ENCODE data around the gene WDR72.
"Not testable (repeated sequence)": the region's sequence is repeated elsewhere in the genome, so short reads cannot be mapped to it uniquely, and the experiment has no call there.

WDR72 gene

GRCh38 chr15:53709821-53710220 is 49.6 kb downstream of the WDR72 start:
- no peak for DNase-seq (ENCODE audit: low spot score)

DNA sequence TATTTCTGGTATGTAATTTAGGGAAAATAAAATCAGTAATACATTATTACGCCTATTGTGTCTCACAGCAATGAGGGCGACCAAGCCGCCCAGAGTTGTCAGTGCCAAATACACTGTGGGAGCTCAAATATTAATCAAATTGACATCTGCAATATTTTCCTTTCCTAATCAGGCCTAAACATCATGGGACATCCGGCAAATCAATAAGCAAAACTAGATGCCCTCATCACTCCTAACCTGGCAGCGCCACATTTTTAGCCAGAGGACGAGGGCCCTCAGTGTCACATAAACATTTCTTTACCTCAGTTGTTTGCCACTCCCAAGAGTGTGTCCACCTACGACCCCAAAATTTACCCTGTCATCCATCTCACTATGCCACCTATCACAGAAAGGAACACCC is 64.1 kb downstream of the WDR72 start:
- no peak for DNase-seq (ENCODE audit: low spot score)

GRCh38 chr15:53694476-53694874 is 65.0 kb downstream of the WDR72 start:
- DNase-seq (ENCODE audit: low spot score), result no peak

- no peak for DNase-seq (ENCODE audit: low spot score)
Observed at GRCh38 chr15:53693729-53694475, 65.6 kb downstream of the WDR72 start.

- not testable (repeated sequence) for DNase-seq (ENCODE audit: low spot score)
Observed at GRCh38 chr15:53684162-53684561, 75.3 kb downstream of the WDR72 start.

DNA sequence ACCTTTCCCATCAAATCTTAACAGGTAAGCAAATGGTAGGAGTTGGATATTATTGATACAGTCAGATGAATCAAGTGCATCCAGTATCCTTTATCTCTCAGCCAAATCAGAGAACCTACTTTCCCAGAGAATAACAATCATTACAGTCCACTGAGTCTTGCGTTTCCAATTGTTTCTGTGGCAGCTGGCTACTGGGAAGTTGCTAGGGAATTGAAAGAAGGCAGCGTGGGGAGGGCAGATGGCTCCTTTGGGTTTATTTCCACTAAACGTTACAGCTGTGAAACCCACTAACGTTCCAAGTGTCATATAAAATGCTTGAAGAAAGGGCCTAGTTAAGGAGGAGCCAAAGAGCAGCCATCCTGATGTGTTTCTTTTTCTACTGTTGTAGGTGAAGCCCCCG is 78.4 kb downstream of the WDR72 start:
- DNase-seq (ENCODE audit: low spot score), result no peak

DNA sequence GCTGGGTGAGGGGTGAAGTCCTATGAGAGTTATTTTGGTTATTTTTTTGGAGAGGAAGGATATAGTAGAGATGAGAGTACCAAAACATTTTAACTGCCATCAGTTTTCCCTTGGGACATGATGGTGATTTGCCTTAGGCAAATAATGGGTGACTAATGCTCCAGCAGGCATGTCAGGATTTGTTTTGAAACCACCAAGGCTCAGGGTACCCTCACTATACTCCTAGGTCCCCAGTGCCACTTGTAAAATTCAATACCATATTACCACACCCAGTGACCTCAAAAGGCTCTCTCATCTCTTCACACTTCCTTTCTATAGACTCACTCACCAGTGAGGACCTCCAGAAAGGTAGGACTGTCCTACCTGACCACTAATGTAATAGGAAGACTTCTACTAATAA is 83.6 kb downstream of the WDR72 start:
- no peak for DNase-seq (ENCODE audit: low spot score)

- no peak for DNase-seq (ENCODE audit: low spot score)
Observed at GRCh38 chr15:53671545-53671944, 87.9 kb downstream of the WDR72 start.

GRCh38 chr15:53670701-53671100 is 88.8 kb downstream of the WDR72 start:
- no peak for DNase-seq (ENCODE audit: low spot score)

DNA sequence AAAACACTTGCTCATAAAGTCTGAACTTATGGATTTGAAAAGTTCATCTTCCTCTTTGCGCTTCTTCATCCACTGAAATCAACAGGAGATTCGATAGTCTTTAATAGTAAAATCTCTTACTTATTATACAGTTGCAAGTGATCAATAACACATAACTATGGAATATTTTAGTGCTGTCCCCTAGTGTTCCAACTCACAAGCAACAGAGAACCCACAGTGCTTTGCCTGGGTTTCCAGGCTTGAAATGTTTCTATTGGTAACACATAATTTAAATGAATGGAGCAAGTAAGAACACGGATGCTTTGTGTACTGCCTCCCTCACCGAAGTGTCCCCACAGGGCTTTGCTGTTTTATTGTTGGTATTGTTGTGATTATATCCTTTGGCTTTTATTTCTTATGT is 93.5 kb downstream of the WDR72 start:
- DNase-seq (ENCODE audit: low spot score), result no peak

DNA sequence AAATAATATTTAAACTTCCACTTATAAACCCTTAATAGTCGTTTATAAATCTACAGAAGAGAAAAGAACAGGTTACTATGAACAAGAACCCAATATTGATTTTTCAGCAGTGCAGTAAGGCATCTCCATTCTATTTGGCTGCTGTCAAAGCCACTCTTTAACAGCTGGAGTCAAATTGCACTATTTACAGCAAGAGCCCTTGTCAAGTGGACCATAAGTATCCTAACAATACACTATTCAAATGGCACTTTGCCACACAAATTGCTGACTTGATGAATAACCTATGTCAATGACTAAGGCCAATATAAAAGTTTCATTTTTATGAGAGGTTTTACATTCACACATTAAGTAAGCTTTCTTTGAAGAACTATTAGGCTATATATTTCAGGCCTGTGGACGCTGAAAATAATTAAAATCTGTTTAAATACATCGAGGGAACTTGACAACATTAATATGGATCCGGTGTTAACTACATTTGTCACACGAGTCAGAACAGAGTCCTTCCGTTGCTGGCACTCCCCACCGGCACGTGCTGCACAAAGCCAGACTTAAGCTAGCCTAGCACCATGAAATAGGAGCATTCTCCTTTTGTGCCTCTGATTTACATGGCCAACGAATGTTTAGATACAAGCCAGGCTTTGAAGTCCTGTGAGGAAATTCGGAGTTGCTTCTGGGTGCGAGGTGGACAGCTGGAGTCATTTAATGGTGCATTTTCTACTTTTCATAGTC is 100.5 kb downstream of the WDR72 start:
- DNase-seq (ENCODE audit: low spot score), result no peak

- DNase-seq (ENCODE audit: low spot score), result no peak
Observed at GRCh38 chr15:53658255-53658654, 101.2 kb downstream of the WDR72 start.

- DNase-seq (ENCODE audit: low spot score), result no peak
Observed at GRCh38 chr15:53648934-53649333, 110.5 kb downstream of the WDR72 start.

- DNase-seq (ENCODE audit: low spot score), result no peak
Observed at GRCh38 chr15:53644660-53645059, 114.8 kb downstream of the WDR72 start.

- DNase-seq (ENCODE audit: low spot score), result no peak
Observed at GRCh38 chr15:53634517-53635106, 124.9 kb downstream of the WDR72 start.

DNA sequence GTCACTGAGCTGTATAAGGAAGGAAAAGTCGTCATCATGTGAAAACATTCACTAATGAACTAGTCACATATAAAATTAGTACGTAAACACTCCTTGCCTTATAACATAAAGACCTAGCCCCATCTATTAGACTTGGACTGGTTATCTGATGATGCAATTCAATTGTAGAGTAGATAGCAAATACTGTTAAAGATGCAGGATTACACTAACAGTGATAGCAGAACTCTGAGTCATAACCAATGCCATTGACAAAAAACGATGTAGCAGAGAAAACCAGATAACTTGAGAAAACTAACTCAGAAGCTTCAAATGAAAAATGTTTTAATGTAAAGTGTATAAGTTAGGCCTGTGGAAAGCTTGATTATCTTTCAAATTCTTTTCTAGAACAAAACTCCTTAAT is 132.2 kb downstream of the WDR72 start:
- no peak for DNase-seq (ENCODE audit: low spot score)

DNA sequence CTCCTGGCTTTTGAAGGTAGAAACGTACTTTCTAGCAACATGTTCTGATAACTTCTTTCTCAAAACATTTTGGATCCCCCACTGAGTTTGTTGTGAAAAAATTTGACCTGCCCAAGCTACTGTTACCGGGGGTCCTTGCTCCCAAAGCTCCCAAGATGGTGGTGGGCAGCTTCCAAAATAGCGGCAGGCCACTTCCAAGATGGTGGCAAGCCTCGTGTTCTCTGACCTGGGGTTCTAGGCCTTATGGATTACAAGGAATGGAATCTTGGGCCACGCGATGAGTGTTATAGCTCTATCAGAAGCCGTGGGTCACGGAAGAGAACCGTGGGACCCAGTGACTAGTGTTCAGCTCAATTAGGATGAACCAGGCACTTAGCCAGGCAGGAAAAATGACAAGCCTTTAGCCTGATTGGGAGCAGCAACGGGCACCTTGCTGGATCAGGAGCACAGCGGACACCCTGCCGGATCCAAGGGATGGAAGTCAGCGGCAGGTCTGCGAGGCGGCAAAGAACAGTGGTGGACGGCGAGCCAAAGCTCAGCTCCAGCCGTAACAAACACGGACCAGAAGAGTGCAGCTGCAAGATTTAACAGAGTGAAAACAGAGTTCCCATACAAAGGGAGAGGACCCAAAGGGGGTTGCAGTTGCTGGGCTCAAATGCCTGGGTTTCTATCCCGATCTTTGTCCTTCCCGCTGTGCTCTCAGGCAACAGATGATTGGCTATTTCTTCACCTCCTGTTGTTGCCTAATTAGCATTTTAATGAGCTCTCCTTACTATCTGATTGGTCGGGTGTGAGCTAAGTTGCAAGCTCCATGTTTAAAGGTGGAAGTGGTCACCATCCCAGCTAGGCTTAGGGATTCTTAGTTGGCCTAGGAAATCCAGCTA is 133.3 kb downstream of the WDR72 start:
- DNase-seq (ENCODE audit: low spot score), result no peak

DNA sequence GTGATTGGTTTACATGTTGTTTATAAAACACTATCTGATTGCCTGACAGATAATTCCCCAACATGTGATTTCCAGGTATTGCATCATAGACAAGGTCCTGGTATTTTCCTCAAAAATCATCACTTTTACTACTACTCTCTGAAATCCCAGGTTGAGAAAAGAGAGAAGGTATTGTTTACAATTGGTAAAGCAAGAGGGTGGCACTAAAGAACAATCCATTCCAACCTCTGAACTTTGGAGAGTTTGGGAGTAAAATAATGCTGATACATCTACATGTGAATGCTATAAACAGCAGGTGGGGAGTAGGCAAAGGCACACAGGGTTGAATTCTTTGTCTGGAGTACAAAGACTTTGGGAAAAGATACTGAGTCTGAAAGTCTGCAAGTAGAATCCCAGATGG is 134.2 kb downstream of the WDR72 start:
- DNase-seq (ENCODE audit: low spot score), result no peak

- DNase-seq (ENCODE audit: low spot score), result no peak
Observed at GRCh38 chr15:53618461-53618860, 141.0 kb downstream of the WDR72 start.

DNA sequence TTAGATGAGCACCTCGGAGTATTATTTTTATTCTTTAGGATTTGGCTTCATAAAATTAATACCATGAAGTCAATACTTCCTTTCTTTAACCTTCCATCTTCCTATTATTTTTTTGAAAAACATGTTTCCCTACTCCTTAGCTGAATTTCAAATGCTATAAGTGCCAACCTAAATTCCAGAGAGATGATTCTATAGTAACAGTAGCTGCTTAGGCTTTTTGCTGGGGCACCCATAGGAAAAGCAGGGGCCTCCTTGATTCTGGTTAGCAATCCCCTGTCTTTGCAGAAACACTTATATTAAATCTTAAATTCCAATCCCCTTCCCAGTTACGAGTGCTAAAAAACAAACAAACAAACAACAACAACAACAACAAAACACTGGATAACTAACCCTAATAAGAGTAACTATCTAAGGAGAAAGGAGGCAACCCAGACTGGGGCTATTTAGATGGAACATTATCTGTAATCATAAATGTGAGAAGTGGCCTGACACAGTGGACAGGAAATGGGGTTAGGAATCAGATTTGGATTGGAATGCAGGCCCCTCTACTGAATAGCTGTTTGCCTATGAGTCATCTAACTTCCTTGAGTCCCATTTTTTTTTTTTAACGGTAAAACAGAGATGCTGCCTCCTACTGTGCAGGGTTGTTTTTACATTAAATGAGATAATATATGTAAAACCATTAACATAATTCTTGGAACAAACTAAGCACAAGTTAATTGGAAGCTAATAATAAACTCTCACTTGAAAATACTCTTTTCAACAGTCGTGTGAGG is 148.1 kb downstream of the WDR72 start:
- DNase-seq (ENCODE audit: low spot score), result no peak

DNA sequence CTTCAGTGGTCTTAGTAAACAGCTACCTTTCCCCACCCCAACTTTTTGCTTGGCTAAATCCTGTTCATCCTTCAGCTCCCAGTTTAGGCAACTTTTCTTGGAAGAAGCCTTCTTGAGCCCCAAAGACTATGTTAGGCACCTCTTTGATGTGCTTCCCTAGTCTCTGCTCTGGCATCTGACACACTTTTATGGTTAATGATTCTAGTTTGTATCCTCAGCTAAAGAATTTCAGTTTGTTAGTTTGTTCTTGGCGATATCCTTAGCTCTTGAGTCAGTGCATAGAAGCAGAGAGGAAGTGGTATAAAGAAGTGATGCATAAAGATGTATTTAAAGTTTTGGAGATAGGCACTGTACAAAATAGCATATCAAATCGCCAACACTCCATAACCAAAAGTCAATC is 168.4 kb downstream of the WDR72 start:
- DNase-seq (ENCODE audit: low spot score), result no peak

DNA sequence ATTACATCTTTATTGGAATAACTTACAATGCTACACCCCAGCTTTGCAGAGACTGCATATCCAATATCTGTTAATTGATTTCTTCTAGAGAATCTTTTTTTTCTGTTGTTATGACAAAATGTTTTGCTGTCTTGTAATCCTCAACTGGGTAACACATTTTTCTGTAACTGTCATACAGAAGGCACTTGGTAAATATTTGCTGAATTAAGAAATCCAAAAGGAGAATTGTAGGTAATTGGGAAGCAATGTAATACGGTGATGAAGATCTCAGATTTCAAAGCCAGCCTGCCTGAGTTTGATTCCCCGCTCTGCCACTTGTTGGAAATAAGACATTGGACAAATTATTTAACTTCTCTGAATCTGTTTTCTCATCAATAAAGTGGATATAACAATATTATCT is 169.1 kb downstream of the WDR72 start:
- DNase-seq (ENCODE audit: low spot score), result no peak

Data from ecto neural progenitor cell (in vitro differentiated cells).